GM12891 (cell line): ENCODE results near the gene GSTA5.

ENCODE experiments used
- PAX5 ChIP-seq: IDR thresholded peaks from 2 replicates; pipeline ENCODE4 v1.6.1; 2011; ENCODE audit warnings: low read length, moderate library complexity, mild to moderate bottlenecking; ENCODE audit not compliant: insufficient read depth, severe bottlenecking
- POLR2A ChIP-seq: IDR thresholded peaks from 2 replicates; pipeline ENCODE4 v1.6.1; 2011; ENCODE audit warnings: low read depth, low read length, control low read depth
- TAF1 ChIP-seq: IDR thresholded peaks from 2 replicates; pipeline ENCODE4 v1.6.1; 2011; ENCODE audit warnings: low read depth, low read length, control low read depth

DNA sequence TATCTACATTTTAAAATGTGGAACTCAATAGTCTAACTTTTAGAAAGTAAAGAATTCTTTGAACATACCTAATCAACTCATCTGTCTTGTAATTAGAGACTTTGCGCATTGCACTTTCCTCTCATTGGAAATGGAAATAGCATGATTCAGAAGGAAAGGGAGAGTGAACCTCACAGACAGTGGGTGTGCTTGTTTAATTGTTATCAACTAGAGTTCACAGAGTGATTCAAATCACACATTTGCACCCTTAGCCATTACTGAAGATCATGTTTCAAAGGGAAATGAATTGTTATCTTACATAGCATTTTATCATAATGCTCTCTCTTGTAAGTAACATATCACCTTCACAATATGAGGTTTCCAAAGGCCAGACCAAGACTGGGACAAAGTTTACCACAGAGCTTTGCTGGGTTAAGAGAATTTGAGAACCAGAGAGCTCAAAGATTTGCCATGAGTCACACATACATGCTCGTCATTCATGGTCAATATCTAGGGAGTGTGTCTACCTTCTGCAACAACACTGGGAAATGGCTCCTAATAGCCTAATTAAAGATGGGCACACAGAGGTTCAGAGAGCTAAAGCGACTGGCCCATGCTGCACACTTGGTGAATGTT, 47.4 kb upstream of the GSTA5 start:
- TF ChIP-seq POLR2A: no peak
- TF ChIP-seq TAF1: no peak
- no peak for TF ChIP-seq PAX5
